Measurements from ENCODE around the gene MAN1C1.

The MAN1C1 gene

GRCh38 chr1:25810341-25811299 is 194.0 kb downstream of the MAN1C1 start:
- peak; percentile 84 for ATAC-seq
- TF ChIP-seq RARB (CRISPR knock-in tag; IDR thresholded peaks at IDR 0.05) (no peak), PPARA (CRISPR knock-in tag; IDR thresholded peaks at IDR 0.05; ENCODE audit: borderline replicate concordance) (no peak), BACH2 (CRISPR knock-in tag; IDR thresholded peaks at IDR 0.05; ENCODE audit: borderline replicate concordance) (no peak), ZNF8 (CRISPR knock-in tag; IDR thresholded peaks at IDR 0.05) (no peak), ZNF565 (CRISPR knock-in tag; conservative IDR thresholded peaks at IDR 0.05; ENCODE audit: low read depth) (no peak), TCF4 (CRISPR knock-in tag; IDR thresholded peaks at IDR 0.05; ENCODE audit: borderline replicate concordance) (no peak), CSDC2 (CRISPR knock-in tag; IDR thresholded peaks at IDR 0.05) (no peak)

GRCh38 chr1:25811384-25812082 is 194.9 kb downstream of the MAN1C1 start:
- TF ChIP-seq ISL1 (CRISPR knock-in tag; IDR thresholded peaks at IDR 0.05): no peak
- ATAC-seq: no peak

- no peak for TF ChIP-seq ZNF8 (CRISPR knock-in tag; IDR thresholded peaks at IDR 0.05)
- TF ChIP-seq ZFP3 (CRISPR knock-in tag; IDR thresholded peaks at IDR 0.05): peak; percentile 83
- TF ChIP-seq GLIS3 (CRISPR knock-in tag; IDR thresholded peaks at IDR 0.05): no peak
- no peak for ATAC-seq
Observed at GRCh38 chr1:25813071-25813733, 196.6 kb downstream of the MAN1C1 start.

GRCh38 chr1:25813734-25814471 is 197.3 kb downstream of the MAN1C1 start:
- TF ChIP-seq ZNF565 (CRISPR knock-in tag; conservative IDR thresholded peaks at IDR 0.05; ENCODE audit: low read depth) (no peak), TCF4 (CRISPR knock-in tag; IDR thresholded peaks at IDR 0.05; ENCODE audit: borderline replicate concordance) (no peak), CSDC2 (CRISPR knock-in tag; IDR thresholded peaks at IDR 0.05) (no peak), ZFP3 (CRISPR knock-in tag; IDR thresholded peaks at IDR 0.05) (no peak), TOX (CRISPR knock-in tag; IDR thresholded peaks at IDR 0.05; ENCODE audit: borderline replicate concordance) (no peak), CSRNP3 (CRISPR knock-in tag; IDR thresholded peaks at IDR 0.05) (no peak), SNAI2 (CRISPR knock-in tag; IDR thresholded peaks at IDR 0.05) (no peak), ZC3H10 (CRISPR knock-in tag; IDR thresholded peaks at IDR 0.05) (no peak), POU6F1 (CRISPR knock-in tag; IDR thresholded peaks at IDR 0.05; ENCODE audit: borderline replicate concordance, low read depth) (no peak), ESRRG (CRISPR knock-in tag; IDR thresholded peaks at IDR 0.05) (no peak), ZFP30 (CRISPR knock-in tag; IDR thresholded peaks at IDR 0.05) (no peak), OSR1 (CRISPR knock-in tag; IDR thresholded peaks at IDR 0.05) (no peak), ISL1 (CRISPR knock-in tag; IDR thresholded peaks at IDR 0.05) (no peak), ARNTL (CRISPR knock-in tag; IDR thresholded peaks at IDR 0.05; ENCODE audit: borderline replicate concordance, low read depth) (no peak)
- no peak for ATAC-seq

- no peak for ATAC-seq
- TF ChIP-seq RARB (CRISPR knock-in tag; IDR thresholded peaks at IDR 0.05): no peak
- no peak for TF ChIP-seq BACH2 (CRISPR knock-in tag; IDR thresholded peaks at IDR 0.05; ENCODE audit: borderline replicate concordance)
- TF ChIP-seq ARNTL (CRISPR knock-in tag; IDR thresholded peaks at IDR 0.05; ENCODE audit: borderline replicate concordance, low read depth): no peak
- no peak for TF ChIP-seq ZFP3 (CRISPR knock-in tag; IDR thresholded peaks at IDR 0.05)
- TF ChIP-seq ZFP30 (CRISPR knock-in tag; IDR thresholded peaks at IDR 0.05): no peak
- TF ChIP-seq CSDC2 (CRISPR knock-in tag; IDR thresholded peaks at IDR 0.05): no peak
- TF ChIP-seq CREB5 (CRISPR knock-in tag; IDR thresholded peaks at IDR 0.05; ENCODE audit: low read depth): no peak
- TF ChIP-seq CSRNP3 (CRISPR knock-in tag; IDR thresholded peaks at IDR 0.05): no peak
- no peak for TF ChIP-seq ZNF565 (CRISPR knock-in tag; conservative IDR thresholded peaks at IDR 0.05; ENCODE audit: low read depth)
- no peak for TF ChIP-seq PPARA (CRISPR knock-in tag; IDR thresholded peaks at IDR 0.05; ENCODE audit: borderline replicate concordance)
- TF ChIP-seq OSR1 (CRISPR knock-in tag; IDR thresholded peaks at IDR 0.05): no peak
- no peak for TF ChIP-seq SNAI2 (CRISPR knock-in tag; IDR thresholded peaks at IDR 0.05)
- no peak for TF ChIP-seq ESRRG (CRISPR knock-in tag; IDR thresholded peaks at IDR 0.05)
- TF ChIP-seq TCF4 (CRISPR knock-in tag; IDR thresholded peaks at IDR 0.05; ENCODE audit: borderline replicate concordance): no peak
- TF ChIP-seq PATZ1 (CRISPR knock-in tag; IDR thresholded peaks at IDR 0.05; ENCODE audit: borderline replicate concordance): no peak
- TF ChIP-seq GLIS3 (CRISPR knock-in tag; IDR thresholded peaks at IDR 0.05): no peak
Observed at GRCh38 chr1:25814549-25815087, 198.0 kb downstream of the MAN1C1 start.

All from SK-N-SH treated with all-trans-retinoic acid at 6 μM for 48 hours (cell line).